Measurements from ENCODE around the gene IFT172. TPM values are rescaled to one million over a fixed set of nuclear protein-coding genes. Genes with fewer than 3 reads are reported as not detected.

IFT172 gene
- total RNA-seq, 1 donor from 2014 or later = 38.4 TPM

DNA sequence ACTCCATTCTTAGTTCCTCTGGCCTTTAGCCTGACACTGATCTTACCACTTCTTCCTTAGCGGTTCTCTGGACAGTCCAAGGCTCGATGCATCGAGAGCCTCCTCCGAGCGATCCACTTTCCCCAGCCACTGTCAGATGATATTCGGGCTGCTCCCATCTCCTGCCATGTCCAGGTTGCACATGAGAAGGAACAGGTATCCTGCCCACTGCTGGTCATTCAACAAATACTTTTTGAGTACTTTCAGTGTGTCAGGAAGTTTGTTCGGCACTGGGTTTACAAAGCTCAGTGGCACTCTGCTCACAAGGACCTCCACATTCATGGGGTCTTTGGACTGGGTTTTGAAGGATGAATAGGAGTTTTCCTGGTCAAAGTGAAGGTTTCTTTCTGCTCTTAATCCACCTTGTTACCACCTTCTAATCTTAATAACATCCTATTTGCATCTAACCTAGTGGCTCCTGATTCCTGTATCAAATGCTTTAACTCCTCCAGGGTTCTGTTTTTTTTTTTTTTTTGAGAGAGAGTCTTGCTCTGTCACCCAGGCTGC is 32.9 kb upstream of the IFT172 start:
- H3K27me3 Mint-ChIP-seq (ENCODE audit: low read depth) = peaks cover 14% of the 10 kb centered on the region
- H3K4me3 Mint-ChIP-seq = no peak overlapping the region
- no peaks in the 10 kb centered on the region for H3K9me3 Mint-ChIP-seq
- H3K36me3 Mint-ChIP-seq (ENCODE audit: low read depth) = no peaks in the 10 kb centered on the region
- no peaks in the 10 kb centered on the region for H3K4me1 Mint-ChIP-seq
- H3K27ac Mint-ChIP-seq (ENCODE audit: unreplicated experiment) = no peak overlapping the region
- no peak for DNase-seq (ENCODE audit: low read depth, low spot score)
- TF ChIP-seq, protein P1, sequence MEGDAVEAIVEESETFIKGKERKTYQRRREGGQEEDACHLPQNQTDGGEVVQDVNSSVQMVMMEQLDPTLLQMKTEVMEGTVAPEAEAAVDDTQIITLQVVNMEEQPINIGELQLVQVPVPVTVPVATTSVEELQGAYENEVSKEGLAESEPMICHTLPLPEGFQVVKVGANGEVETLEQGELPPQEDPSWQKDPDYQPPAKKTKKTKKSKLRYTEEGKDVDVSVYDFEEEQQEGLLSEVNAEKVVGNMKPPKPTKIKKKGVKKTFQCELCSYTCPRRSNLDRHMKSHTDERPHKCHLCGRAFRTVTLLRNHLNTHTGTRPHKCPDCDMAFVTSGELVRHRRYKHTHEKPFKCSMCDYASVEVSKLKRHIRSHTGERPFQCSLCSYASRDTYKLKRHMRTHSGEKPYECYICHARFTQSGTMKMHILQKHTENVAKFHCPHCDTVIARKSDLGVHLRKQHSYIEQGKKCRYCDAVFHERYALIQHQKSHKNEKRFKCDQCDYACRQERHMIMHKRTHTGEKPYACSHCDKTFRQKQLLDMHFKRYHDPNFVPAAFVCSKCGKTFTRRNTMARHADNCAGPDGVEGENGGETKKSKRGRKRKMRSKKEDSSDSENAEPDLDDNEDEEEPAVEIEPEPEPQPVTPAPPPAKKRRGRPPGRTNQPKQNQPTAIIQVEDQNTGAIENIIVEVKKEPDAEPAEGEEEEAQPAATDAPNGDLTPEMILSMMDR (conservative IDR thresholded peaks at IDR 0.05) = no peak

- TF ChIP-seq, protein P1 (conservative IDR thresholded peaks at IDR 0.05) = no peak
- H3K36me3 Mint-ChIP-seq (ENCODE audit: low read depth) = no peaks in the 10 kb centered on the region
- peaks cover 12% of the 10 kb centered on the region for H3K27me3 Mint-ChIP-seq (ENCODE audit: low read depth)
- no peak for DNase-seq (ENCODE audit: low read depth, low spot score)
- no peak overlapping the region for H3K4me3 Mint-ChIP-seq
- no peak overlapping the region for H3K27ac Mint-ChIP-seq (ENCODE audit: unreplicated experiment)
- no peaks in the 10 kb centered on the region for H3K9me3 Mint-ChIP-seq
- H3K4me1 Mint-ChIP-seq = no peaks in the 10 kb centered on the region
These were observed 30.8 kb upstream of the IFT172 start for GRCh38 chr2:27520316-27520715.

- TF ChIP-seq, protein P1 (conservative IDR thresholded peaks at IDR 0.05) = no peak
- peaks cover 20% of the 10 kb centered on the region for H3K27me3 Mint-ChIP-seq (ENCODE audit: low read depth)
- no peak for DNase-seq (ENCODE audit: low read depth, low spot score)
- no peaks in the 10 kb centered on the region for H3K9me3 Mint-ChIP-seq
- H3K27ac Mint-ChIP-seq (ENCODE audit: unreplicated experiment) = no peak overlapping the region
- H3K4me3 Mint-ChIP-seq = no peak overlapping the region
- H3K36me3 Mint-ChIP-seq (ENCODE audit: low read depth) = no peaks in the 10 kb centered on the region
- H3K4me1 Mint-ChIP-seq = no peaks in the 10 kb centered on the region
These were observed 29.2 kb upstream of the IFT172 start for GRCh38 chr2:27518782-27519113.

GRCh38 chr2:27518113-27518781 is 28.7 kb upstream of the IFT172 start:
- H3K9me3 Mint-ChIP-seq = no peaks in the 10 kb centered on the region

GRCh38 chr2:27509326-27509725 is 19.8 kb upstream of the IFT172 start:
- no peaks in the 10 kb centered on the region for H3K9me3 Mint-ChIP-seq
- no peak overlapping the region for H3K4me3 Mint-ChIP-seq
- TF ChIP-seq, protein P1 (conservative IDR thresholded peaks at IDR 0.05) = no peak
- no peak overlapping the region for H3K27ac Mint-ChIP-seq (ENCODE audit: unreplicated experiment)
- DNase-seq (ENCODE audit: low read depth, low spot score) = no peak
- peaks cover 22% of the 10 kb centered on the region for H3K27me3 Mint-ChIP-seq (ENCODE audit: low read depth)
- H3K4me1 Mint-ChIP-seq = no peaks in the 10 kb centered on the region
- H3K36me3 Mint-ChIP-seq (ENCODE audit: low read depth) = no peaks in the 10 kb centered on the region

More at GRCh38 chr2:27518113-27518781, 28.7 kb upstream of the IFT172 start:
- DNase-seq (ENCODE audit: low read depth, low spot score) = no peak
- no peaks in the 10 kb centered on the region for H3K4me1 Mint-ChIP-seq
- H3K36me3 Mint-ChIP-seq (ENCODE audit: low read depth) = no peaks in the 10 kb centered on the region
- no peak overlapping the region for H3K27ac Mint-ChIP-seq (ENCODE audit: unreplicated experiment)
- H3K4me3 Mint-ChIP-seq = no peak overlapping the region
- TF ChIP-seq, protein P1 (conservative IDR thresholded peaks at IDR 0.05) = no peak
- peaks cover 24% of the 10 kb centered on the region for H3K27me3 Mint-ChIP-seq (ENCODE audit: low read depth)
